Measurements from ENCODE around the gene OR6V1. TPM values are rescaled to one million over a fixed set of nuclear protein-coding genes. Genes with fewer than 3 reads are reported as not detected.
"Not testable (repeated sequence)": the region's sequence is repeated elsewhere in the genome, so short reads cannot be mapped to it uniquely, and the experiment has no call there.

The OR6V1 gene
- total and polyA plus RNA-seq, 7 donors: not detected

DNA sequence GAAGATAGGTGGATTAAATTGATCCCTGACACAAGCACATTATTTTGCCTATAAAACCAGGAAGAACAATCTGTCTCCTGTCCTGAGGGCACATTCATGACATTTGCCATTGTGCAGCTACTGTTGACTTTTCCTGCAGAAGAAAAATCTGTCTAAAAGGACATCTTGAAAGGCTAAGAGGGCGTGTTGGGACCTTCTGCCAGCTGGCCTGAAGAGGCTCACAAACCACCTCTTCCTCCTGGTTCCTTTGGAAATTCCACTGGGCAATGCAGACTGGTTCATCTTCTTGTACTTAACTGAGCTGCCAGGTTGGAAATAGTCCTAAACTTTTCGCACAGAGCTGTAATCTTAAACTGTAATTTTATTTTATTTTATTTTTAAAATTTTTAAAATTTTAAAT lies 44.0 kb downstream of the OR6V1 start:
- no peaks in the 10 kb centered on the region for H3K27me3 ChIP-seq
- H3K9me3 ChIP-seq: peaks cover 0 to 4% (median 3%) of the 10 kb centered on the region in 4 donors
- H3K36me3 ChIP-seq: no peaks in the 10 kb centered on the region
- no peak overlapping the region for H3K4me3 ChIP-seq
- DNase-seq: no peak
- no peak overlapping the region for H3K27ac ChIP-seq
- no peaks in the 10 kb centered on the region for H3K4me1 ChIP-seq
- WGBS, 2 donors: 69 to 87% methylated on average over 2 of the region's 2 CpGs
- intact Hi-C loops (cut with DNase I): no loop called here
- TF ChIP-seq POLR2A (IDR thresholded peaks at IDR 0.05) (no peak), EP300 (IDR thresholded peaks at IDR 0.05) (no peak), POLR2AphosphoS5 (IDR thresholded peaks at IDR 0.05) (no peak)
- TF ChIP-seq, protein P1, sequence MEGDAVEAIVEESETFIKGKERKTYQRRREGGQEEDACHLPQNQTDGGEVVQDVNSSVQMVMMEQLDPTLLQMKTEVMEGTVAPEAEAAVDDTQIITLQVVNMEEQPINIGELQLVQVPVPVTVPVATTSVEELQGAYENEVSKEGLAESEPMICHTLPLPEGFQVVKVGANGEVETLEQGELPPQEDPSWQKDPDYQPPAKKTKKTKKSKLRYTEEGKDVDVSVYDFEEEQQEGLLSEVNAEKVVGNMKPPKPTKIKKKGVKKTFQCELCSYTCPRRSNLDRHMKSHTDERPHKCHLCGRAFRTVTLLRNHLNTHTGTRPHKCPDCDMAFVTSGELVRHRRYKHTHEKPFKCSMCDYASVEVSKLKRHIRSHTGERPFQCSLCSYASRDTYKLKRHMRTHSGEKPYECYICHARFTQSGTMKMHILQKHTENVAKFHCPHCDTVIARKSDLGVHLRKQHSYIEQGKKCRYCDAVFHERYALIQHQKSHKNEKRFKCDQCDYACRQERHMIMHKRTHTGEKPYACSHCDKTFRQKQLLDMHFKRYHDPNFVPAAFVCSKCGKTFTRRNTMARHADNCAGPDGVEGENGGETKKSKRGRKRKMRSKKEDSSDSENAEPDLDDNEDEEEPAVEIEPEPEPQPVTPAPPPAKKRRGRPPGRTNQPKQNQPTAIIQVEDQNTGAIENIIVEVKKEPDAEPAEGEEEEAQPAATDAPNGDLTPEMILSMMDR (IDR thresholded peaks at IDR 0.05): no peak

DNA sequence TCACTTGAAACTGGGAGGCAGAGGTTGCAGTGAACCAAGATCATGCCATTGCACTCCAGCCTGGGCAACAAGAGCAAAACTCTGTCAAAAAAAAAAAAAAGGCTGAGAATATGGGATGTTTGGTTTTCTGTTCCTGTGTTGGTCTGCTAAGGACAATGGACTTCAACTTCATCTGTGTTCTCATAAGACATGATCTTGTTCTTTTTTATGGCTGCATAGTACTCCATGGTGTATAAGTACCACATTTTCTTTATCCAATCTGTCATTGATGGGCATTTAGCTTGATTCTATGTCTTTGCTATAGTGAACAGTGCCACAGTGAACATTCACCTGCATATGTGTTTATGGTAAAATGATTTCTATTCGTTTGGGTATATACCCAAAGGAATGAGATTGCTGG lies 47.4 kb downstream of the OR6V1 start:
- H3K27ac ChIP-seq; H3K27me3 ChIP-seq; intact Hi-C loops (cut with DNase I); H3K4me3 ChIP-seq; H3K4me1 ChIP-seq; H3K36me3 ChIP-seq; DNase-seq: not testable (repeated sequence)
- 84 to 94% methylated on average over 1 of the region's 1 CpG for WGBS, 2 donors
- peaks cover 0 to 11% (median 3%) of the 10 kb centered on the region in 4 donors for H3K9me3 ChIP-seq

Other genes starting within 250 kb of the OR6V1 start
- 10 to 100 TPM in 2 of 4 donors, 1 to 10 TPM in 2; 6.7 to 13.6 (median 10.2) TPM for gene EPHB6, start 197.3 kb upstream of the OR6V1 start, total RNA-seq
- gene EPHB6, start 197.3 kb upstream of the OR6V1 start, polyA plus RNA-seq: 1 to 10 TPM; 1.2 to 5.6 (median 1.2) TPM
- gene TRPV6, start 166.6 kb upstream of the OR6V1 start, total RNA-seq: not detected
- gene TRPV6, start 166.6 kb upstream of the OR6V1 start, polyA plus RNA-seq: under 1 TPM in 2 of 3 donors, not detected in 1; 0.19 to 0.60 TPM
- not detected for gene TRPV5, start 118.6 kb upstream of the OR6V1 start, total RNA-seq
- gene TRPV5, start 118.6 kb upstream of the OR6V1 start, polyA plus RNA-seq: under 1 TPM in 1 of 3 donors, not detected in 2; 0.03 TPM
- not detected for gene LLCFC1, start 112.9 kb upstream of the OR6V1 start, total RNA-seq
- gene LLCFC1, start 112.9 kb upstream of the OR6V1 start, polyA plus RNA-seq: not detected
- under 1 TPM in 1 of 4 donors, not detected in 3; 0.28 TPM for gene KEL, start 90.0 kb upstream of the OR6V1 start, total RNA-seq
- gene KEL, start 90.0 kb upstream of the OR6V1 start, polyA plus RNA-seq: under 1 TPM in 1 of 3 donors, not detected in 2; 0.69 TPM
- not detected for gene OR9A2, start 25.2 kb upstream of the OR6V1 start, total RNA-seq
- not detected for gene OR9A2, start 25.2 kb upstream of the OR6V1 start, polyA plus RNA-seq
- not detected for gene PIP, start 79.7 kb downstream of the OR6V1 start, total RNA-seq
- not detected for gene PIP, start 79.7 kb downstream of the OR6V1 start, polyA plus RNA-seq
- not detected for gene TAS2R39, start 131.1 kb downstream of the OR6V1 start, total RNA-seq
- gene TAS2R39, start 131.1 kb downstream of the OR6V1 start, polyA plus RNA-seq: not detected
- not detected for gene TAS2R40, start 169.7 kb downstream of the OR6V1 start, total RNA-seq
- gene TAS2R40, start 169.7 kb downstream of the OR6V1 start, polyA plus RNA-seq: not detected
- 100 to 1,000 TPM; 111 to 168 (median 134) TPM for gene GSTK1, start 211.1 kb downstream of the OR6V1 start, total RNA-seq
- 100 to 1,000 TPM; 158 to 247 (median 234) TPM for gene GSTK1, start 211.1 kb downstream of the OR6V1 start, polyA plus RNA-seq
- gene TMEM139, start 232.6 kb downstream of the OR6V1 start, total RNA-seq: under 1 TPM in 1 of 4 donors, not detected in 3; 0.71 TPM
- gene TMEM139, start 232.6 kb downstream of the OR6V1 start, polyA plus RNA-seq: 10 to 100 TPM; 26.4 to 58.5 (median 54.8) TPM
- 10 to 100 TPM in 1 of 4 donors, 1 to 10 TPM in 3; 7.1 to 14.4 (median 7.8) TPM for gene CASP2, start 236.0 kb downstream of the OR6V1 start, total RNA-seq
- gene CASP2, start 236.0 kb downstream of the OR6V1 start, polyA plus RNA-seq: 10 to 100 TPM in 1 of 3 donors, 1 to 10 TPM in 2; 6.0 to 16.2 (median 6.0) TPM